ENCODE measurements around the gene LBR.

- TF ChIP-seq CTCF (IDR thresholded peaks at IDR 0.05; ENCODE audit: poor library complexity) (no peak), EZH2phosphoT487 (IDR thresholded peaks at IDR 0.05; ENCODE audit: low read depth, severe bottlenecking, unreplicated experiment) (no peak)
Observed at GRCh38 chr1:225410036-225410435, 17.8 kb downstream of the LBR start.

Measured in hepatocyte (in vitro differentiated cells).